Right lobe of liver (tissue), 6 donors: ENCODE results near the gene RAP1GAP2. TPM values are rescaled to one million over a fixed set of nuclear protein-coding genes. Genes with fewer than 3 reads are reported as not detected.

Experiments
- ATAC-seq, 4 donors: fragments of 200-7000 bp; cut with Tn5 transposase; one replicate each; pipeline ENCODE4 v1.9.1; 2020; ENCODE audit warnings: mild to moderate bottlenecking in 4 of 4, moderate library complexity in 4 of 4
- DNase-seq, 3 donors: peaks; one replicate each; pipeline ENCODE4 v3.0.0-alpha.2; 2020
- H3K27ac ChIP-seq, 3 donors: fragments of 200-600 bp; one replicate each; pipeline ENCODE4 v1.8.0; 2022
- H3K27me3 ChIP-seq, 2 donors: fragments of 200-600 bp; one replicate each; pipeline ENCODE4 v1.8.0; 2022
- H3K36me3 ChIP-seq, 4 donors: fragments of 200-600 bp; sonication (generic) in 1 of 4; one replicate each; pipeline versions ENCODE4 v1.5.1 to v1.8.0; 2017 to 2022; ENCODE audit warnings: control low read depth in 1 of 4
- H3K4me1 ChIP-seq, 4 donors: fragments of 200-600 bp; sonication (generic) in 1 of 4; one replicate each; pipeline versions ENCODE4 v1.5.1 to v1.8.0; 2017 to 2022; ENCODE audit warnings: control low read depth in 1 of 4
- H3K4me3 ChIP-seq, 3 donors: fragments of 200-600 bp; one replicate each; pipeline ENCODE4 v1.8.0; 2022
- H3K9me3 ChIP-seq, 4 donors: fragments of 200-600 bp; sonication (generic) in 1 of 4; one replicate each; pipeline versions ENCODE4 v1.5.1 to v1.8.0; 2017 to 2022; ENCODE audit warnings: control low read depth in 1 of 4
- CTCF ChIP-seq, 4 donors: fragments of 200-600 bp in 3 of 4; fragments of 450-650 bp in 1 of 4; IDR thresholded peaks; one replicate each; pipeline versions ENCODE4 v1.5.1 to v1.8.0; 2016 to 2022; ENCODE audit warnings: antibody characterized with exemption in 4 of 4, mild to moderate bottlenecking in 2 of 4
- POLR2A ChIP-seq: fragments of 450-650 bp; IDR thresholded peaks from one replicate; pipeline ENCODE4 v1.6.1; 2017; ENCODE audit warnings: antibody characterized with exemption, mild to moderate bottlenecking
- WGBS: methylation state at CpG from one replicate; pipeline ENCODE4 v1.1.6; 2018; ENCODE audit warnings: low coverage, low lambda C conversion rate; ENCODE audit not compliant: insufficient coverage; ENCODE audit errors: missing lambda C conversion rate; 5-methylcytosine and 5-hydroxymethylcytosine counted together
- intact Hi-C, 2 donors: fragments of 100-400 bp; cut with DNase I; formaldehyde crosslinking; loops; one replicate each; pipeline versions ENCODE4 v1.11.2 to v1.14.1; 2022
- total RNA-seq, 6 experiments: library from RNA; depleted of rRNA in 2 of 6; stranded (reverse); fragments of >200 nt in 2 of 6; fragmentation: NEBNext Ultra II Directional in 3 of 6; extraction: Animal tissue kit (Norgen Biotek cat#: 25700) in 3 of 6; gene quantifications; one replicate each; pipeline versions ENCODE4 v1.1.0 to v1.2.4, GENCODE V29; 2016 to 2023
- donor health status: DM: no; HTN: yes; CAD: no.
- donor health status: DM: no; HTN: no; CAD: no.
- donor health status: DM: no; HTN: no; CAD: no.
- donor health status: DM: no; HTN: yes; CAD: no.
- donor health status: DM: no; HTN: yes; CAD: no.

The RAP1GAP2 gene
- total RNA-seq, 6 experiments from 2014 or later = 1.0 to 3.8 (median 1.8) TPM

- ATAC-seq (no peak), DNase-seq (no peak)
- Histone ChIP-seq H3K27ac (no peak overlapping the region), H3K4me1 (no peaks in the 10 kb centered on the region), H3K36me3 (no peaks in the 10 kb centered on the region), H3K9me3 (no peaks in the 10 kb centered on the region), H3K4me3 (no peak overlapping the region), H3K27me3 (no peaks in the 10 kb centered on the region)
- no peak for TF ChIP-seq POLR2A
- intact Hi-C loops = no loop called here
- WGBS = 38% methylated on average over 6 of the region's 10 CpGs
Measured at GRCh38 chr17:2937331-2938003, 141.2 kb downstream of the RAP1GAP2 start.

- no peak for TF ChIP-seq POLR2A
- TF ChIP-seq CTCF (IDR thresholded peaks at IDR 0.05) = no peak
- Histone ChIP-seq H3K36me3 (no peaks in the 10 kb centered on the region), H3K4me1 (no peaks in the 10 kb centered on the region), H3K27me3 (no peaks in the 10 kb centered on the region), H3K27ac (no peak overlapping the region), H3K9me3 (no peaks in the 10 kb centered on the region), H3K4me3 (no peak overlapping the region)
- DNase-seq (peak in 1 of 3 donors; percentile 31), ATAC-seq (peak in 2 of 4 donors; percentile 31 to 49)
- intact Hi-C loops = no loop called here
- 40% methylated on average over 1 of the region's 26 CpGs for WGBS
Measured at GRCh38 chr17:2939714-2940351, 143.6 kb downstream of the RAP1GAP2 start.

- H3K9me3 ChIP-seq = no peaks in the 10 kb centered on the region
- ATAC-seq (peak in 3 of 4 donors; percentile 22 to 43 (median 25)), DNase-seq (no peak)
- H3K36me3 ChIP-seq = no peaks in the 10 kb centered on the region
- WGBS = 61% methylated on average over 2 of the region's 15 CpGs
- no peak overlapping the region for H3K4me3 ChIP-seq
- H3K4me1 ChIP-seq = no peaks in the 10 kb centered on the region
- no peaks in the 10 kb centered on the region for H3K27me3 ChIP-seq
- intact Hi-C loops = no loop called here
- no peak overlapping the region for H3K27ac ChIP-seq
- no peak for TF ChIP-seq CTCF (IDR thresholded peaks at IDR 0.05)
- TF ChIP-seq POLR2A = no peak
Measured at GRCh38 chr17:2940352-2940751, 144.1 kb downstream of the RAP1GAP2 start.

- DNase-seq = peak in 1 of 3 donors; percentile 15
- Histone ChIP-seq H3K4me1 (no peaks in the 10 kb centered on the region), H3K4me3 (no peak overlapping the region), H3K36me3 (no peaks in the 10 kb centered on the region), H3K9me3 (no peaks in the 10 kb centered on the region), H3K27ac (no peak overlapping the region), H3K27me3 (no peaks in the 10 kb centered on the region)
- WGBS = 57% methylated on average over 10 of the region's 11 CpGs
- no peak for ATAC-seq
- TF ChIP-seq POLR2A = no peak
- TF ChIP-seq CTCF (IDR thresholded peaks at IDR 0.05) = no peak
- intact Hi-C loops = no loop called here
Measured at GRCh38 chr17:2943981-2944380, 147.7 kb downstream of the RAP1GAP2 start.

- WGBS = 33% methylated on average over 2 of the region's 2 CpGs
- Histone ChIP-seq H3K4me3 (no peak overlapping the region), H3K36me3 (no peaks in the 10 kb centered on the region), H3K4me1 (no peaks in the 10 kb centered on the region), H3K27me3 (no peaks in the 10 kb centered on the region), H3K27ac (no peak overlapping the region), H3K9me3 (no peaks in the 10 kb centered on the region)
- intact Hi-C loops = no loop called here
- DNase-seq (no peak), ATAC-seq (no peak)
- TF ChIP-seq POLR2A (no peak), CTCF (IDR thresholded peaks at IDR 0.05) (no peak)
Measured at GRCh38 chr17:2945299-2945698, 149.1 kb downstream of the RAP1GAP2 start.
